Stimulated activated naive CD4-positive, alpha-beta T cell treated with Interleukin-2 at 50 U/mL for 16 hours (primary cell): Measurements from ENCODE around the gene SLC11A1.

Experiments used
- DNase-seq: peaks from one replicate; lab custom pipeline; 2025; lab: John Stamatoyannopoulos, UW

The SLC11A1 gene

DNA sequence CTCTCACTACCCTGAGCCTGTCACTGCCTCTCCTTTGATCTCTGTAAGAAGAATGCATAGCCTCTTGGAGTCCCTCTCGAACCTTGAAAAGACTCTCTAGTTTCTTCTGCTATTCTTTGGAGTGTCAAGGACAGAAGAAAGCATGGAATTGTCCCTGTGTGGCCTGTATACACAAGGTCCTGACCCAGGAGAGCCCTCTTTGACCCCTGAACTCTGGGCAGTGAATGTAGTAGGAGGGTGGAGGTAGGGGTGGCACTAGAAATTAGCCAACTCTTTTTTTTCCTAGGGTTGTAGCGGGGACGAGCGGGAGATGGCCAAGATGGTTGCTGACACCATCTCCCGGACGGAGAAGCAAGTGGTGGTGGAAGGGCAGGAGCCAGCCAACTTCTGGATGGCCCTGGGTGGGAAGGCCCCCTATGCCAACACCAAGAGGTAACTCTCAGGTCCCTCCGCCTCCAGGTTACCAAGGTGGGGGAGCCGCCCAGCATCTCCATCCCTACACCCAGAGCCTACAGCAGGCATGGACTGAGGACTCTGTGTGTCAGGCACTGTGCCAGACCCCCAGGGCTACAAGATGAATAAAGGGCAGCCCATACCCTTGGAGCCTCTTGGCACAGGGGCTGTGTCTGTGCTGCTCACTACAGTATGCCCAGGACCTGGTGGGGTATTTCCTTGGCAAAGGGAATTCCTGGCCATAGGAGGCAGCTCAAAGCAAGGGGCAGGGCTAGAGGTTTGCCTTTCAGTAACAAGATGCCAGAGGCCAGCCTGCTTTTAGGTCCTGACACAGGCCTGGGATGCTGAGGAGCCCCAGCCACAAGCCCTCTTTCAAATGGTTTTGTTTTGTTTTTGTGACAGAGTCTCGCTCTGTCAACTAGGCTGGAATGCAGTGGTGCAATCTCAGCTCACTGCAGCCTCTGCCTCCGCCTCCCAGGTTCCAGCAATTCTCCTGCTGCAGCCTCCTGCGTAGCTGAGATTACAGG, 53.2 kb downstream of the SLC11A1 start:
- no peak for DNase-seq

DNA sequence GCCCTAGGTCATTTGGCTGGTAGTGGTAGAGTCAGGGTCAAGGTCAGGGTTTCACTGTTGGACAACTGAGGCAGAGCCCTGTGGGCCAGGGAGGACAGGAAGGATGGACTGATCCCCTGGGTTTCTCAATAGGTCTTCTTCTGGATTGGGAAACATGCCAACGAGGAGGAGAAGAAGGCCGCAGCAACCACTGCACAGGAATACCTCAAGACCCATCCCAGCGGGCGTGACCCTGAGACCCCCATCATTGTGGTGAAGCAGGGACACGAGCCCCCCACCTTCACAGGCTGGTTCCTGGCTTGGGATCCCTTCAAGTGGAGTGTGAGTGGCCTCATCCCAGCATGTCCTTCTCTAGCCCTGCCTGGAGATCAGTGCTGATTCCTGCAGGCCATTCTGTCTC, 54.9 kb downstream of the SLC11A1 start:
- no peak for DNase-seq

DNA sequence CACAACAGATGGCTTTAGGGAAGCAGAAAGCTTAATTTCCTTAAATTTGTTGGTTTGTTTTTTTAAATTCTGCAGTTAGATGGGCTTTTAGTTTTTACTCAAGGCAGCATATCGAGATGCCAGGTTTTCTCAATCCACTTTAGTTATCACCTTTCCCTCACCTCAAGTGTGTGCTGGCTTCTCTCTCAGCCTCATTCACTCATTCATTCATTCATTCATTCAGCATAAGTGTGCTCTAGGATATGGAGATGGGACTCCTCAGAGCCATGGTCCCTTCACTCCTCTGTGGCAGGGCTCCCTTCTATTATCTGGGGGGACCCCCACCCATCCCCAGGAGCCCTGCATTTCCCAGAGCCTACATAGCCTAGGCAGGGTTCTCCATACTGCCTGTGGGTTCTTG, 55.9 kb downstream of the SLC11A1 start:
- no peak for DNase-seq

DNA sequence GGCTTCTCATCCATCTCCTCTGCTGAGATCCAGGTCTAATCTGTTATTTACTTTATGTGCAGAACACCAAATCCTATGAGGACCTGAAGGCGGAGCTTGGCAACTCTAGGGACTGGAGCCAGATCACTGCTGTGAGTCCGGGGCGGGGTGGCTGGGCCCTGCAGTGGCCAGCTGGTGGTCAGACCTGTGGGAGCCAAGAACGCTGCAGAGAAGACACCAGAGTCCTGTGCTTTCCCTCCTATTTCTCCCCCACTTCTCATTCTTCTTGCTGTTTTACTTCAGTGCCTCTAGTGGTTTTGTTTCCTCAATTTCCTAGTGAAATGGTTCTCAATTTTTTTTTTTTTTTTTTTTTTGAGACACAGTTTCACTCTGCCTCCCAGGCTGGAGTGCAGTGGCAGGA, 56.5 kb downstream of the SLC11A1 start:
- no peak for DNase-seq

DNA sequence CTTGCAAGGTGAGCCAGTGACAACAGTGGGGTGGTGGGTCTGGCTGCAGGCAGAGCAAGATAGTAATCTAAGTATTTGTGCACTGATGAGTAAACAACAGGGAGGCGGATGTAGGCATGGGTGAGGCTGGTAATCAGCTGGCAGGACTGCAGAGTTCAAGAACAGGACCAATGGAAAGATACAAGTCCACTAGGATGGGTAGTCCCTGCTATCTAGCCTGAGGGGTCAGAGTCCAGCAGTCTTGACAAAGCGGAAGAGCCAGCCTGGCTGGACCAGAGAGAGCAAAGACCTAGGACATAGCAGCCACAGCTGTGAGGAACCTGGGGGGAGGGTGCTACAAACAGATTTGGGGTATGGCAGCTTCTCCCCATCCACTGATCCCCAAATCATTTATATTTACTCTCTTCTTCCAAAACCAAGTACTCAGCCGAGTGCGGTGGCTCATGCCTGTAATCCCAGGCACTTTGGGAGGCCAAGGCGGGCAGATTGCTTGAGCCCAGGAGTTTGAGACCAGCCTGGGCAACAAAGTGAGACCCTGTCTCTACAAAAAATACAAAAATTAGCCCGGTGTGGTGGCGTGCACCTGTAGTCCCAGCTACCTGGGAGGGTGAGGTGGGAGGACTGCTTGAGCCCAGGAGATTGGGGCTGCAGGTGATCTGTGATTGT, 62.8 kb downstream of the SLC11A1 start:
- DNase-seq, result no peak

DNA sequence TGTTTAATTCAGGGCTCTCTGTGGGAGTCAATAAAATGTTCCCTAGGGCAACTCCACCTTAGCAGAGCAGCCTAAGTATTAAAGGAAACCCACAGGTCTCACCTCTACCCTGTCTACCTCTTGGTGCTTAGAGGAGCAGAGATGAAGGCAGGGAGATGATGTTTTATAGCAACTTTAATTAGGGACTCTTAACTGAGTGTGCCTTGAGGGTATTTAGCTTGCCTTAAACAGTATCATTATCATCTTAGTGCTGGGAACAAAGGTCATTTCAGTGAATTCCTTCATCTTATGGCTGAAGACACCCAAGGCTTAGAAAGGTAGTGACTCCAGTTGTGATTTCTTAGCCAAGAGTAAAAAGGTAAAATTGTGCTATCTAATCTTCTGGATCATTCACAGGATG, 63.5 kb downstream of the SLC11A1 start:
- no peak for DNase-seq
